ENCODE results near the gene ST8SIA6.

The ST8SIA6 gene

DNA sequence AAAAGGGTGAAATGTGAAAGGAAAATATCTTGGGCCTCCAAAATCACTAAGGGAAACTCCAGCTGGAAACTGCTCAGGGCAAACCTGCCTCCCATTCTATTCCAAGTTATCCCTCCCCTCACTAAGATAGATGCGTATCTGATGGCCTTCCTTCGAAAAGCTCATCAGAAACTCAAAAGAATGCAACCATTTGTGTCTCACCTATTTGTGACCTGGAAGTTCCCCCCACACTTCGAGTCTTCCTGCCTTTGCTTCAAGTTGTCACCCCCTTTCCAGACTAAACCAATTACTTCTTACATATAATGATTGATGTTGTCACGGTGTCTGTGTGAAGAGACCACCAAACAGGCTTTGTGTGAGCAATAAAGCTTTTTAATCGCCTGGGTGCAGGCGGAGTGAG, 69.3 kb downstream of the ST8SIA6 start:
- no peak for DNase-seq (ENCODE audit: low spot score)

DNA sequence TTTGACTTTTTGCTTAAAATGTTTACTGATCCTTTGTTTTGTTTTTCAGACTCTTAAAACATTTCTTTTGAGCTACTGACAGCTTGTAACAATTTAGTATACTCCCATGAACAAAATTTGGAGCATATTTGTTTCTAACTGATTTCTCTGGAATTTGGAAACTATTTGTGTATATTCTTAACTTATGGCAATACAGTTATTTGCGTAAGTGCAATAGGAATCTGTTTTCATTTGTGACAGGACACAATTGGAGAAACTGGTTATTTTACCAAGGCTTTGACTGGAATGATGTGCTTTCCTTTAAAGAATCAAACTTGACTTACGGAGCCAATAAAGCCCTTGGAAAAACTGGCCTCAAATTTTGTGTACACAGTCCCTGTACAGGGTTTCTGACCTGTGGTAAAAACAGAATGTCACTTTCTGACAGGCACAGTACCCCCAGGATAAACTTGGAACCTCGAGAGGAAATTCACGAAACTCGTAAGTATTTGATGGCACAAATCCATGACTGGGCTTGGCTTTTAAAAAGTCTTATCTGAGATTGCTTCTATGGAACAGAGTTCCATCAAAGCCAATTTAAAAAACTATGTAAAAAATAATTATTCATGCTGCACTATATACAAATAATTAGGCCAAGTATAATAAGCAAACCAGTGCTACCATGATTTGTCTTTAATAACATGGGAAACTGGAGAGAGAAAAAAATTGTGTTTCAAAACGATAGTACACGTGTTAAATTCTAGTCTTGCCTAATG, 70.4 kb downstream of the ST8SIA6 start:
- no peak for DNase-seq (ENCODE audit: low spot score)

DNA sequence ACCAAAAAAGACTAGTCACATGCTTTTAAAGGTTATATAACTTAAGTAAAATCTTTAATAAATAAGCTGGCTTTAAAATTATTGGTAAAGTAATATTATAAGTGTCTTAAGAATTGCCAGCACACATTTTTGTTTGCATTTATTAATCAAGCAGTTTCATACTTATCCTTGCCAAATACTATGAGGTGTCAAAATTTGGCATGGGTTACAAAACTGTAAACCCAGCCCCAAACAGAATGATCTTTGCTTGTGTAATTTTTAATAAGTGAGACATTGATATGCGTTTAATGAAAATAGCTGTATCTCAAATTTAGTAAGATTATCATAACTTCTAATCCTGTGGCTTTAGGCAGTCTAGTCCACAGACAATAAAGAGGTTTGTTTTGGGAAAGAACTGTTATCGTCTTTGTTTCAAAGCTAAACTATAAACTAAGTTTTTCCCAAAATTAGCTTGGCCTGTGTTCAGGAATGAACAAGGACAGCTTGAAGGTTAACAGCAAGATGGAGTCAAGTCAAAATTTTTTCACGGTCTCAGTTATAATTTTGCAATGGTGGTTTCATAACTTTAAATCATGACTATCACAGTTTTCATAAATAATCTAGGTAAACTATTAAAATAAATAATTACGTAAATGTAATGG, 72.8 kb downstream of the ST8SIA6 start:
- DNase-seq (ENCODE audit: low spot score): no peak

DNA sequence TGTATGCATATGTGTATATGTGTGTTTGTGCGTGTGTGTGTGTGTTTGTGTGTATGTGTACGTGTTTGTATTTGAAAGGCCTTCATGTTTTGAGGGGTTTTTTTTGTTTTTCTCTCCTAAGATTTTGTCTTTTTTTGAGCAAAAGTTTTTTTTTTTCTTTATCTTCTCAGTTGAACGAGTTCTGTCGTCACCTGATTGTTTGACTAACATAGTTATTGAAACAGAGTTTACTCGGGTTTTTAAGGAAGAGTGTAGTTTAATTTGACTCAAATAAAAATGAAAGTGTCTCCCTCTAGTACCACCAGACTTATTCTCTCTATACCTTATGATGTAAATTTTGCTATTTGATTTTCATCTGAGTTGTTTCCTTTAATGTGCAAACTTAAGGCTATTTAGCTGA, 73.5 kb downstream of the ST8SIA6 start:
- no peak for DNase-seq (ENCODE audit: low spot score)

DNA sequence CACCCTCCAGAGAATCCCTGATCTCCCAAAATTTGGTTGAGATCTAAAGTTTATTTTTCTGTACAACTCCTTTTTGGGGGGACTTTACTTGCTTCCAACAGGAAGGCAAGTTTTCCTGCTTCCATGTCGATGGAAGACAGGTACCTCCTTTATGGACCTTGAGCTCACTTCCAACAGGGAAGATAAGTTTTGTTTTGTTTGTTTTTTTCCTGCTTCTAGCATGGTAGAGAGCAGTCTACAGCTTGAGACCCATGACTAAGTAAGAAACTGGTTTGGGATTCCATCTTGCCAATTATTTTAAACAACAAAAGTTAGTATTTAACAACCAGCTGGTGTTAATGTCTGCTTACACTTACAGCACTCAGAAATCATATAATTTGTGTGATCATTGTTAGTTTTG, 74.4 kb downstream of the ST8SIA6 start:
- no peak for DNase-seq (ENCODE audit: low spot score)

DNA sequence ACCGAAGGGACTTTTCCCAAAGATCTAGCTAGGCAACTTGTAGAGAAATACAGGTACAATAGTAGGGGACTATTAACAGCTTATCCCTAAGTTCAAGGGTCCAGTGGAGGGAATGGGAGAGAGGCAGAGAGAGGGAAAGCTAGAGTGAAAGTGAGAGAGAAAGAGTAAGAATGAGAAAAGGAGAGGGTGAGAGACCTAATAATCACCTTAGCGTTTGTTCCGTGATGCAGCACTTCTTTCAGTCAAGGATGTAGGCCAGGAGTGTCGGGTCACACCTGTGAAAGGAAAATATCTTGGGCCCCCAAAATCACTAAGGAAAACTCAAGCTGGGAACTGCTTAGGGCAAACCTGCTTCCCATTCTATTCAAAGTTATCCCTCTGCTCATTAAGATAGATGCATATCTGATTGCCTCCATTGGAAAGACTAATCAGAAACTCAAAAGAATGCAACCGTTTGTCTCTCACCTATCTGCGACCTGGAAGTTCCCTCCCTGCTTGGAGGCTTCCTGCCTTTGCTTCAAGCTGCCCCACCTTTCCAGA, 75.2 kb downstream of the ST8SIA6 start:
- DNase-seq (ENCODE audit: low spot score): no peak

DNA sequence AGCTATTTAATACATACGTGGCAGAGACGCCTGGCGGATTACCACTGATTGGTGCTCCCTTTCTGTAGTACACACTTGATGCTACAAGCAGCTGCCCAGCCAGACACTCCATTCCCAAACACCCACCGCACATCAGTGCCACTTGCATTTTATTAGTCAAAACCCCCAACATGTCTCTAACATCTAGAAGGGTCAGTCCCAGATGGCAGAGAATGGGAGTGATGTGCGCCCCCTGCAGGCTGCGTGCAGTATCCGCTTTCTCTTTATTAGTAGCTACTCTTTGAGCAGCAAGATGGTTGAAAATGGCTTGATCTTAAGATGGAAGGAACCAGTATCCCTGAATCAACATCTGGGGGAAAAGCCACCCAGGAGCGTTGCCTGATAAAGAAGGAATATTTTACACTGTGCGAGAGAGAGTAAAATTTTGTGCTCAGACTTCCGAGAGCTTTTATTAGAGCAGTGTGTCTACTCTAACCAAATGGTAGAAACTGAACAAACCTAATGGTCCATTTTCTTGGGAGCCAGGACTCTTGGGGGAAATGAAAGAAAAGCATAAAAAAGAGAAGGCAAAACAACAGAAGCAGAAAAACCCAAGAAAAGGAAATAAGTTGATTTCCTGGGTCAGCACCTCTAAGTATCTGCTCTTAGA, 78.3 kb downstream of the ST8SIA6 start:
- DNase-seq (ENCODE audit: low spot score): no peak

DNA sequence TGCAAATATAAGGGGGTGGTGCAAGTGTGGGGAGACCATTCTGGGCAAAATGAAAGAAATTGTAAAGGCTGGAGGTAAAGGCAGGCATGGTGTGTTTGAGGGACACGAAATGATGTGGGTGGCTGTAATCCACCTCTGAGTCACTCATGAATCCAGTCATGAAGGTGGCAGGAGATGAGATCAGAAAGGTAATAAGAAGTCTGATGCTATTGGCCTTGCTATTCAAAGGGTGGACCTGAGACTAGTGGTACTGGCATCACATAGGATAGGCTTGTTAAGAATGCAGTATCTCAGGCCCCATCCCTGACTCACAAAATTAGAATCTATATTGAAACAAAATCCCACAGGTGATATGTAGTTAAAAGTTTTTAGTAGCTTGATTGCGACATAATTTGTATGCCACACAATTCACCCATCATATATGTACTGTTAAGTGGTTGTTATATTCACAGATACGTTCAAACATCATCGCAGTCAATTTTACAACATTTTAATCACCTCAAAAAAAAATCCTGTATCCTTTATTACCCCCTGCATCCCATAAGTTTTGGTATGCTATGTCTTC, 85.6 kb downstream of the ST8SIA6 start:
- DNase-seq (ENCODE audit: low spot score): no peak

DNA sequence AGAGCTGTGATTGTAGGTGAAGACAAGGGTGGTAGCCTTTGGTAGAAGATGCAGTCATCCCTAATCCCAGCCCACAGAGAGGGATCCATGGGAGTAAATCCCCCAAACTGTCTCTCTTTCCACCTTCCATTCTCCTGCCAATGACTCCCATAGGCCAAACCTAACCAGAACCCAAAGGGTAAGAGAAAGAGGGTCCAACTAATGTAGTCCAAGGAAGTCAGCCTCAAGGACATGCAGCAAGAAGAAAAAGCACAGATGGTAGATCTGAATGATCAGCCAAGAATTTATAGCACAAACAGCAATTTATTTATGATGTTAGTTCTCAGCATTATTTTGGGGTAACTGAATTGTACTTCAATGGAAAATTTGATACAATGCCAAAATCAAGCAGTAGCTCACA, 87.7 kb downstream of the ST8SIA6 start:
- no peak for DNase-seq (ENCODE audit: low spot score)

DNA sequence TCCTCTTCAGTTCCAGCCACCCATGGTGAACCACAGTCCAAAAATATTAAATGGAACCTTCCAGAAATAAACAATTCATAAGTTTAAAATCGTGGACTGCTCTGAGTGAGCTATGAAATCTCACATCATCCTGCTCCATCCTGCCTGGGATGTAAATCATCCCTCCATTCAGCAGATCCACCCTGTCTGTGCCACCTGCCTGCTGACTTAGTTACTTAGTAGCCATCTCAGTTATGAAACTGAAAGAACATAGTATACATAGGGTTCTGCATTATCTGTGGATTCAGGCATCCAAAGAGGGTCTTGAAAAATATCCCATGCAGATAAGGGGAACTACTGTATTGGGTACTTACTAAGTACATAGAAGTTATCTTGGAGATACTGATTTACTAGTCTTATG, 89.0 kb downstream of the ST8SIA6 start:
- no peak for DNase-seq (ENCODE audit: low spot score)

DNA sequence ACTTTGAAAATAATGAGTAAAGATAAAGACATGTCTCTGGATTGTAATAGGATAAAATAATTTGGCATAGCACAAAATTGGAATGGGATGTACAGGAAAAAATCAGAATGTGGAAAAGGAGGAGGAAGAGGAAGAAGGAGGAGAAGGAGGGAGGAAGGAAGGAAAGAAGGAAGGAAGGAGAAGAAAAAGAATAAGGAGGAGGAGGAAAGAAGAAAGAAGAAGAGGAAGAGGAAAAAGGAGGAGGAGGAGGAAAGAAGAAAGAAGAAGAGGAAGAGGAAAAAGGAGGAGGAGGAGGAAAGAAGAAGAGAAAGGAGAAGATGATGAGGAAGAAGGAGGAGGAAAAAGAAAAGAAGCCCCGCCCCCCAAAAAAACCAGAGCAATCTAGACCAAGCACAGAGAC, 95.9 kb downstream of the ST8SIA6 start:
- DNase-seq (ENCODE audit: low spot score): no peak

DNA sequence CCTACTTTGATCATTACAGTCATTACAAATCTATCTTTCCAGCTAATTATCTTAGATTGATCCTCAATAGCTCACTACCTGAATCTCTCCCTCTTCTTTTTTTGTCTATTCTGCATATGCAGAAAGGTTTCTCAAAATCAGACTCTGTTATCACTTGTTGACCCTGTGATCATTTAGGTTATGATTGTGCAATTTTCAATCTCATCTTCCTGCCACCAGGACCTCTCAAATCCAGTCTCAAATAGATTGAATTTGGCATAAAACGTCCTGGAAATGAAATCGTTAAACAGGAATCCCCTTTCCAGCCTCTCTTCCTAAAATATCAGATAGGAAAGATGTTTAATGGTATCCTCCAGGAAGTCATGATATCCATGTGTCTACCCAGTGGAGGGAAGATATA, 96.6 kb downstream of the ST8SIA6 start:
- DNase-seq (ENCODE audit: low spot score): no peak

DNA sequence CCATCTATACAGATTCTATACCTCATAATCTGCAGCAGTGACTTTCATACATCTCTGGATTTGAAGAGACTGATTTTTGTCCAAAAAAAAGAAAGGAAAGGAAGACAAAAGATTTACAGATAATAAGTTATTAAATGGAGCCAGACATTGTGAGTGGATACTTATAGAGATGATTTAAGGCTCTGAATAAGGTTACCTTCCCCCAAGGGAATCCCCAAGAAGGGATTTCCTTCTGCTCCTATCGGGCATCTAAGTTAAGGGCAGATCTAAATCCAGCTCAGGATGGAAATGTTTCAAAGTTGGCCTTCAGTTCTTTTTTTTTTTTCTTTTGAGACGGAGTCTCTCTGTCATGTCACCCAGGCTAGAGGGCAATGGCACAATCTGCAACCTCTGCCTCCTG, 97.6 kb downstream of the ST8SIA6 start:
- DNase-seq (ENCODE audit: low spot score): no peak

DNA sequence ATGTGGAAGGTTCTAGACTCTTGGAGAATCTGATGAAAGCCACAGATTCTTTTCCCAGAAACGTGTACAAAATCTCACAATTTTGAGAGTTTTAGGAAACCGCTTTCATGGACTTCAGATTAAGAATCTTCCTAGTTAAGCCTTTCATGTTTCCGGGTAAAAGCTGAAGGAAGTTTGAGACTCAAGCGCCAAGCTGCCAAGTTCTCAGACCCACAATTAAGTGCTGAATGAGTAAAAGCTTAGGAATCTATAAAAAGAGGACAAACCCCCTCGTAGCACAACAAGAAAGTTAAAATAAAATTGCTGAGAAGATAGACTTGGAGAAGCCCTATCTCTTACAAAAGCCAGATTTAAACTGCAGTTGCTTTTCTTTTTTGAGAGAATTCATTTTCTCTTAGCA, 99.6 kb downstream of the ST8SIA6 start:
- no peak for DNase-seq (ENCODE audit: low spot score)

DNA sequence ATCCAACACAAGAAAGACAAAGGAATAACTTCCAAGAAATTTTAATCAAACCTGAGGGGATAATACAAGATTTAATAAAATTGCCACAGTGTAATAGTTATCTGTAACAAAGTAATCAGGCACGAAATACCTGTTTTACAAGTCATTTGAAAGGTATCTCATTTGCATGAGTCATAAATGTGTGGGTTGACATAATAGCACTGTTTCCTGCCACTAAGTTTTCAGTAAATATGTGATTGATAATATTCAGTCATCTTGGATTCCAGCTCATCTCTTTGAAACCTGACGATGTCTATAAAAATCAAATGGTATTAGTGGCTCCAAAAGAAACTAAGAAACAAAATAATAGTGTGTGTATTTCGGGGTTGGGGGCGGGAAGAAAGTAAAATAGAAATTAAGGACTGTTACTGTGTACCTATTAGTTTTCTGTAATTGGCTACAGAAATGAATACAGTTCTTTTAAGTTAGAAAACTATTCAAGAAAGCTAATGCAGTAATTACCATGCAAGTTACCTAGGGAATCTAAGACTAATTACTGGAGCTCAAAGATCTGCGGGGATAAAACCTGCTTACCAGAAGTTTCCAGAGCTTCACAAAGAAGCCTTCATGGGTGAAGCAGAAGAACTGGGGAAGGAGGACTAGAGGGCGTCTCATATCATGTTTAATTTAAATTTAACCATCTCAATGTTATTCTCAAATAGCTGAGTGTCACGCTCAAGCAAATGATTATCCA, 100.7 kb downstream of the ST8SIA6 start:
- DNase-seq (ENCODE audit: low spot score): no peak

DNA sequence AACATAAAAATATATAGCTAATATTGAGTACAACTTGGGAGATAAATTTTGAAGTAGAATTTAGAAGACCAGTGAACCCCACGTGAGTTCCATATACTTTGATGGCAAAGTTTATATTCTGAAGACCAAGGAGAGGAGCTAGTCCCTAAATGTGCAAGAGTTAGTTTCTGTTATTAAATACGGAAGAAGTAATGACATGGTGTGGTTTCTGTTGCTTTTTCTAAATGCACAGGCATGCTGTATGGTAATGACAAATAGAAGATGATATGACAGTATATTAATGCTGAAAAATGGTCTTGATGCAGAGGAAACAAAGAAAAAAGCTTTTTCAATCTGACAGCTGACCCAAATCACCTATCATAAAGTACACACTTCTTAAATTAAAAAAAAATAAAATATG, 101.8 kb downstream of the ST8SIA6 start:
- no peak for DNase-seq (ENCODE audit: low spot score)

DNA sequence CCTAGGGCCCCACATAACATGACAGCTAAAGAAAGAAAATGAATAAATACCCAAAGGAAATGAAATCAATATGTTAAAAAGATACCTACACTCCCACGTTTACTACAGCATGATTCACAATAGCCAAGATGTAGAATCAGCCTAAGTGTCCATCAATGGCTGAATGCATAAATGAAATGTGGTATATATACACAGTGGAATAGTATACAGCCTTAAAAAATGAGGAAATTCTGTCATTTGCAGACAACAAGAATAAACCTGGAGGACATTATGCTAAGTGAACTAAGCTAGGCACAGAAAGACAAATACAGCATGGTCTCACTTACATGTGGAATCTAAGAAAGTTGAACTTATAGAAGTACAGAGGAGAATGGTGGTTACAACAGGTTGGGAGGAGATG, 102.9 kb downstream of the ST8SIA6 start:
- no peak for DNase-seq (ENCODE audit: low spot score)

DNA sequence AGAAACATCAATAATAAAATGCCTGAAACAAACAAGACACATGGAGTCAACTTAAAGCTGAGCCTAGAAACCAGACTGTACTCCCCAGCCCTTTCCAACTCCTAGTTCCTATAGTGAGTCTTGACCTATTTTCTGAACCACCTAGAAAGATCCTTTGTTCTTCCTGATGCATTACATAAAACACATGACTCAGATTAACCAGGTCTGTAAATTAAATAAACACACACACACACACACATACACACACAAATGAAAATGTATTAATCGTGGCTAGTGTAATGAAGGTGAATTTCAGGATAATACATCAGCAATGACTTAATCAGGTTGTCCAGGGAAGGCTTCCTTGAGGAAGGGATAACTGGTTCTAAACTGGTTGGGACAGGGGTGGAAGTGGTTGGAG, 104.7 kb downstream of the ST8SIA6 start:
- DNase-seq (ENCODE audit: low spot score): no peak

DNA sequence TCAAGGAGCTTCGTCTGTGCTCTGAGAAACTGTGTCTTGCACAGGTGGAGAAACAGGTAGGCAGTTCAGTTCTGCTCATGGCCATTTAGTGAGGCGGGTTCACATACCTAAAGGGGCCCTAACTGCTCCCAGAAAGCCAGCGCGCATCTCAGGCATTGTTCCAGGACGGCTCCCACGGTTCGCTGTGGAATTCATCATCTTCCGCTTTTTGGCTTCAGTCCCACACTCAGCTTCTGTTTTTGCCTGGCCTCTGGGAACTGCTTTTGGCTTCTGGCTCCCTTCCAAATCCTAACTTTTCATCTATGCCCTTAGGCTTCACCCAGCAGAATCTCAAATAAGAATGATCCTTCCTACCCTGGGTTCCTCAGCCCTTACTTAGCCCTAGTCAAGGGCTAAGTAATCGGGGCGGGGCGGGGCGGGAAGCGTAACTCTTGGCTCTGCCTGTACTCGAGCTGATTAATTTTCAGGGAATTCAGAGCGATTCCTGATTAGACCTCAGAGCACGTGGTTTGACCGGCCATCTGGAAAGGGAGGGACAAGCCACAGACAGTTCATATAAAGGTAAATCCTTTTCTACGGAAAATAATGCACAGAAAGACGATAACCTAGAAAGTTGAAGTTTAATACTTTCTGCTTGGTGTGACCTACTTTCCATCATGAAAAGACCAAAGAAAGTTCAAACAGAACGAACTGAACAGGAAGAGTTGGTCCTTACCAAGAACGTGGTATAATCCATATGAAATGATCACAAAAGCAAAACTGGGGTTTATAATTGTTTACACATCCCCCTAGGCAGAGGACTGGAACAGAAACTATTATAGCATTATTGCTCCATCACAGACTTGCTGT, 105.7 kb downstream of the ST8SIA6 start:
- peak; percentile 85 for DNase-seq (ENCODE audit: low spot score)

DNA sequence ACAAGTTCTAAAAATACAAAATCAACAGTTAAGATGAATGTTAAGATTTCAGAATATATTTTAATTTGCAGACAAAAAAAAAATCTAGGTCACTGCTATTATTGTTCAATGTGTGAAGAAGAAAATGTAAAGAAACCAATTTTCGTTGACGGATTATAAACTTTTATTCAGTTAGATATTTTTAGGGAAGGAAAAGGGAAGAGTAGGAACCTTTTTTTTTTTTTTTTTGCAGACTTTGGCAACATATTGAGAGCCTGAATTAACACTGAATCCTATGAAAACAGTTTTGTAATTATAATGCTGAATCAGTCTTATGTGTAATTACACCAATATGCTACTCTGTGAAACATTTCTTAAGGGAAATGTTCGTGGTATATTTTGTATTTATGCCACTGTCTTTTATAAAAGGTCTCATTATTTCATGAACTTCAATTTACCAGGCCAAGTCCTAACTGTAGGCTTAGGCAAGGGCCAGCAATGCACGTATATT, 106.3 kb downstream of the ST8SIA6 start:
- peak; percentile 18 for DNase-seq (ENCODE audit: low spot score)

DNA sequence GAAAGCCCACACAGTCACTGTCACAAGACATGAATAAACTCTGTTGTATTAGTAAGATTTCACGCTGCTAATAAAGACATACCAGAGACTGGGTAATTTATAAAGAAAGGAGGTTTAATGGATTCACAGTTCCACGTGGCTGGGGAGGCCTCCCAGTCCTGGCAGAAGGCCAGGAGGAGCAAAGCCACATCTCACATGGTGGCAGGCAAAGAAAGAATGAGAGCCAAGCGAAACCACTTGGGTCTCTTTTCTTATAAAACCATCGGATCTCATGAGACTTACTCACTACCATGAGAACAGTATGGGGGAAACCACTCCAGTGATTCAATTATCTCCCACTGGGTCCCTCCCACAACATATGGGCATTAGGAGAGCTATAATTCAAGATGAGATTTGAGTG, 110.2 kb downstream of the ST8SIA6 start:
- peak; percentile 43 for DNase-seq (ENCODE audit: low spot score)
